Muscle layer of duodenum (tissue), 2 donors: ENCODE results near the gene LDLRAP1.

Source experiments
- H3K27ac ChIP-seq: one replicate; pipeline ENCODE4 v1.7.0; 2013; ENCODE audit warnings: mild to moderate bottlenecking, low read length
- H3K27me3 ChIP-seq: one replicate; pipeline ENCODE4 v1.7.0; 2013; ENCODE audit warnings: low read depth, mild to moderate bottlenecking, control low read depth, low read length
- H3K36me3 ChIP-seq, 2 donors: one replicate each; pipeline ENCODE4 v1.7.0; 2013; ENCODE audit warnings: low read length in 2 of 2, control low read depth in 1 of 2, mild to moderate bottlenecking in 1 of 2; ENCODE audit not compliant: insufficient read depth in 2 of 2, control insufficient read depth in 1 of 2
- H3K4me1 ChIP-seq, 2 donors: one replicate each; pipeline ENCODE4 v1.7.0; 2013; ENCODE audit warnings: low read length in 2 of 2, mild to moderate bottlenecking in 2 of 2, control low read depth in 1 of 2, moderate library complexity in 1 of 2; ENCODE audit not compliant: insufficient read depth in 2 of 2, control insufficient read depth in 1 of 2
- H3K4me3 ChIP-seq, 2 donors: one replicate each; pipeline ENCODE4 v1.7.0; 2013; ENCODE audit warnings: low read length in 2 of 2, low read depth in 1 of 2, mild to moderate bottlenecking in 1 of 2
- H3K9me3 ChIP-seq, 2 donors: one replicate each; pipeline ENCODE4 v1.7.0; 2013; ENCODE audit warnings: low read length in 2 of 2, control low read depth in 1 of 2, mild to moderate bottlenecking in 1 of 2; ENCODE audit not compliant: control insufficient read depth in 1 of 2
- donor health status: healthy.

LDLRAP1 gene

GRCh38 chr1:25573961-25574360 lies 30.6 kb downstream of the LDLRAP1 start:
- H3K4me3 ChIP-seq: no peak overlapping the region
- no peaks in the 10 kb centered on the region for H3K27me3 ChIP-seq
- H3K9me3 ChIP-seq: no peaks in the 10 kb centered on the region
- no peaks in the 10 kb centered on the region for H3K36me3 ChIP-seq
- H3K4me1 ChIP-seq: peaks cover 0 to 9% of the 10 kb centered on the region in 2 donors
- H3K27ac ChIP-seq: no peak overlapping the region

GRCh38 chr1:25575191-25575590 lies 31.8 kb downstream of the LDLRAP1 start:
- no peaks in the 10 kb centered on the region for H3K4me1 ChIP-seq
- H3K9me3 ChIP-seq: no peaks in the 10 kb centered on the region
- H3K27me3 ChIP-seq: no peaks in the 10 kb centered on the region
- H3K36me3 ChIP-seq: no peaks in the 10 kb centered on the region
- no peak overlapping the region for H3K27ac ChIP-seq
- H3K4me3 ChIP-seq: no peak overlapping the region

DNA sequence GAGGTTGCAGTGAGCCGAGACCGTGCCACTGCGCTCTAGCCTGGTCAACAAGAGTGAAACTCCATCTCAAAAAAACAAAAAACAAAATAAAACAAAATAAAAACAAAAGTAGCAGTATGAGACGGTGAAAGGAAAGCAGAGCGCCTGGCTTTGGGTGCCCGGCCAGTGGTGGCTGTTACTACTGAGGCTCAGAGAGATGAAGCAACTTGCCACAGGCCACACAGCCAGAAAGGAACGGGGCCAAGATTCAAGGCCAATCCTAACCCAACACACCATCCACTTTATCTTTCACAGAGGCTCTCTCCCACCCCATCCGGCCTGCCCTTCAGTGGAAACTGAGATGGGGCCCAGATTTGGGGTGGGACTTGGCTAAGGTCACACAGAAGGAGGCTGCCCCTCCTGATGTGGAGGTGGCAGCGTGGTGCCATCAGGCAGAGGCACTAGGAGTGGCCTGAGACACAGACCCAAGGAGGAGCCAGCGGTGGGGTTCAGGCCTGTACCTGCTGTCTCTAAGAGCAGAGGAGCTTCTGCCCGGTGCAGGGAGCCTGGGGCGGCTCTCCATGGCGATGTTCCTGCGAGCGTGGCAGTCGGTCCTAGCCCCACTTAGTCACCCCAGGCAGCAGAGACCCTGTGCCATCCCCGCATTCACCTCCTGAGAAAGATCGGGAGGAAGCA lies 33.2 kb downstream of the LDLRAP1 start:
- H3K9me3 ChIP-seq: no peaks in the 10 kb centered on the region
- H3K27ac ChIP-seq: no peak overlapping the region
- H3K27me3 ChIP-seq: no peaks in the 10 kb centered on the region
- no peak overlapping the region for H3K4me3 ChIP-seq
- H3K4me1 ChIP-seq: no peaks in the 10 kb centered on the region
- H3K36me3 ChIP-seq: no peaks in the 10 kb centered on the region

DNA sequence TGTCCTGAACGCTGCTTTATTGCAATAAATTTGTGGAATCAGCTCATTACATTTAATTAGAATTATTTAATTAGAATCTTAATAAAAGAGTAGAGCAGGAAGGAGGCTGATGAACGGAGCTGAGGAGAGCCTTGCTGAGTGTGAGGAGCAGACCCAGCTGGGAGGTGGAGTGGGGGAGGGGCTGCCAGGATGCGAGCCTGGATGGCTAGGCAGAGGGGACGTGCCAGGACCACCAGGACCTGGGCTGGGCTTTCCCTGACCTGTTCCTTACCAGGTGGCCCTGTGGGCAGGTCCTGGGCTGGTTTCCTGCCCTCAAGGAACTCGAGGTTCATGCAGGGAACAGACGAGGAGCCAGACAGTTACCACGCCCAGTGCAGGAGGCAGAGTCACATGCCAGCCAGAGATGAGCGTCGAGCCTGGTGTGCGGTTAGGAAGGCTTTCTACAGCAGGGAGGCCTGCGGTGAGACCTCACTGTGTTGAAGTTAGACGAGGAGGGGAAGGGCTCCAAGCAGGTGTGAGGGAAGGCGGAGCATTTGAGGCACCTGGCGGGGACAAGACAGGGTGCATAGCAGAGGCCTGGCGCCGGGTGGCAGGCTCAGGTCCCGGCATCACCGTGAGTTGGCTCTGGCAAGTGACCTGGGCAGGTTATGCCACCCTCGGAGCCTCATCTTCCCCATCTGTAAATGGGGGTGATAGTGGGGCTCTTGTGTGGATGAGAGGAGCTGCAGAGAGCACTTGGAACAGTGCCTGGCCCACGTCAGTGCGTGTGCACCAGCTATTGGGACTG lies 33.9 kb downstream of the LDLRAP1 start:
- no peak overlapping the region for H3K27ac ChIP-seq
- no peaks in the 10 kb centered on the region for H3K27me3 ChIP-seq
- no peaks in the 10 kb centered on the region for H3K4me1 ChIP-seq
- H3K4me3 ChIP-seq: no peak overlapping the region
- H3K36me3 ChIP-seq: no peaks in the 10 kb centered on the region
- H3K9me3 ChIP-seq: no peaks in the 10 kb centered on the region

DNA sequence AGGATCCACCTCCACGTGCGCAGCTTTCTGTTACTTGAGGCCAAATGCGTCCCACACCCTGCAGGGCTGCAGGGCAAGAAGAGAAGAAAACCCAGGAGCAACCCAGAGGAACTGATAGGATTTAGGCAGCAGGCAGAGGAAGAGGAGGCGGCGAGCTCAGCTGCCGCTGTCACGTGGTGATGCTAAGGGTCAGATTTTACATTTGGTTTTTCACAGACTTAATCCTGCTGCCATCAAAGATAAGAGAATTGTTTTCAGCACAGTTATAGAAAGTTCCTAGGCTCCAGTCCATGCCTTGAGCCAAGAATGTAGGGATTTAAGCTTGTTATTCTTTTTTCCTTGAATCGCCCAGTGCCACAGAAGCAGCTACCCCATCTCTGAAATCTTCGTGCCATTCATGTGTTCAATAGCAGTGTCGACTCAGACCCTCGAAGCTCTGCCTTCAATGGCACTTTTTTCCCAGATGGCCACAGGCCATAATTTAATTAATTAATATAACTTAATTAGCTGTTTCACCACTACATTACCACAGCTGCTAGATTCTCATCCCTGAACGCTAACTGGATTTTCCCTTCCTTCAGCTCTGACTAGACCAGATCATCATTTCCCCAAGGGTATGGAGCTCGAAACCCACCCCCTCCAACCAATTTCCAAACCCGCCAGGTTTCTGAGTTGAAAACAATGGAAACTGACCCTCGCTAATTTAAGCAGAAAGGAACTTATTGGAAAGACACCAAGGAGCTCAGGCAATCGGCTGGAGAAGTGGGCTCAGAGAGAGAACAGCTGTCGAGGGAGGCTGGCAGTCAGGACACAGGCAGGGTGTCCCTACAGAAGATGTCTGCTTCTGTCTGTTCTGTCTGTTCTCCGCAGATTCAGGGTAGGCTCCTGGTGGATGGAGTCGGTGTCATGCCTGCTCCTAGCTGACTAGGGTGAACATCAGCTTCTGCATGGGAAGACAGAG lies 36.2 kb downstream of the LDLRAP1 start:
- H3K4me3 ChIP-seq: no peak overlapping the region
- no peaks in the 10 kb centered on the region for H3K36me3 ChIP-seq
- no peaks in the 10 kb centered on the region for H3K9me3 ChIP-seq
- H3K27me3 ChIP-seq: no peaks in the 10 kb centered on the region
- H3K4me1 ChIP-seq: no peaks in the 10 kb centered on the region
- no peak overlapping the region for H3K27ac ChIP-seq

DNA sequence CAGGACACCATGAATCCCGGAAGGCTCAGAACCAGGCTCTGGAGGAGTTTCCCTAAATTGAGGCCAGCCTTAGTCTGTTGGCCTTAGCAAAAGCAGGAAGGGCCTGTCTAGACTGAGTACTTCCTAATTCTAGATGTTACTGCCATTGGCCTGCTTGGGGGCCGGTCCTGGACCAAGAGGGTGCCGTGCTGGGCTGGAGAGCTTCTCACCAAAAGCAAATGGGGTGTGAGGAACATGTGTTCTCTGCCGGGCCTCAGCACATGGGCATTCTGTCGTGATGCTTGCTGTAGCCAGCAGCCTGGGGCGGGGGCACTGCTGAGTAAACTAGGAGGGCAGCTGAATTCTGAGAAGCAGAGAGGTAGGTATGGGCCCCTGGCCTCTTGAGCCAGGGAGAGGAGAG lies 37.5 kb downstream of the LDLRAP1 start:
- H3K4me1 ChIP-seq: no peaks in the 10 kb centered on the region
- H3K27me3 ChIP-seq: no peaks in the 10 kb centered on the region
- H3K27ac ChIP-seq: no peak overlapping the region
- no peaks in the 10 kb centered on the region for H3K9me3 ChIP-seq
- H3K36me3 ChIP-seq: no peaks in the 10 kb centered on the region
- H3K4me3 ChIP-seq: no peak overlapping the region

DNA sequence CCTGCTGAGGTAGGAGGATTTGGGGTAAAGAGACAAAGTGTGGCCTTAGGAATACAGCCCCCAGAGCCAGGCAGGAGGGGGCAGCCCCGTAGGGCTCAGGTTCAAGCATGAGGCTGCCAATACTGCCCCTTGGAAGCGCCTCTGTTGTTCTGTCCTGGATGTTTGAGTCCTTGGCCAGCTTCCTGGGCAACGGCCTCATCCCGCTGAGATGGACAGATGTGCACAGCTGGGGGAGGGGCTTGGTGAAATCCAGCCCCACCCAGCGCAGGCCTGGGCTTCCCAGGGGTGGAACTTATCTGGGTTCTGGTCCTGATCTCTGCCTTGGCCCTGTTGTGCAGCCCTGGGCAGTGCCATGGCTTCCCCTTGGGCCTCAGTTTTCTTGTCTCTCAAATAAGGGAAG lies 38.4 kb downstream of the LDLRAP1 start:
- Histone ChIP-seq H3K4me1 (no peaks in the 10 kb centered on the region), H3K36me3 (no peaks in the 10 kb centered on the region), H3K4me3 (no peak overlapping the region), H3K9me3 (no peaks in the 10 kb centered on the region), H3K27me3 (no peaks in the 10 kb centered on the region), H3K27ac (no peak overlapping the region)

GRCh38 chr1:25583519-25584370 lies 40.3 kb downstream of the LDLRAP1 start:
- Histone ChIP-seq H3K27ac (no peak overlapping the region), H3K27me3 (no peaks in the 10 kb centered on the region), H3K4me3 (no peak overlapping the region), H3K4me1 (no peaks in the 10 kb centered on the region), H3K36me3 (no peaks in the 10 kb centered on the region), H3K9me3 (no peaks in the 10 kb centered on the region)

- no peak overlapping the region for H3K4me3 ChIP-seq
- H3K9me3 ChIP-seq: no peaks in the 10 kb centered on the region
- H3K27ac ChIP-seq: no peak overlapping the region
- H3K4me1 ChIP-seq: peaks cover 7 to 14% of the 10 kb centered on the region in 2 donors
- H3K27me3 ChIP-seq: no peaks in the 10 kb centered on the region
- no peaks in the 10 kb centered on the region for H3K36me3 ChIP-seq
Measured at GRCh38 chr1:25586181-25586588, 42.8 kb downstream of the LDLRAP1 start.

- H3K4me1 ChIP-seq: peaks cover 7 to 14% of the 10 kb centered on the region in 2 donors
- no peaks in the 10 kb centered on the region for H3K9me3 ChIP-seq
- H3K36me3 ChIP-seq: no peaks in the 10 kb centered on the region
- no peak overlapping the region for H3K4me3 ChIP-seq
- H3K27me3 ChIP-seq: no peaks in the 10 kb centered on the region
- H3K27ac ChIP-seq: no peak overlapping the region
Measured at GRCh38 chr1:25587290-25587689, 43.9 kb downstream of the LDLRAP1 start.
